Liver (tissue), 9 donors: ENCODE data around the gene TTC28. TPM values are rescaled to one million over a fixed set of nuclear protein-coding genes. Genes with fewer than 3 reads are reported as not detected.

ENCODE experiments used
- DNase-seq: peaks from one replicate; pipeline ENCODE4 v3.0.0-alpha.2; 2017; ENCODE audit warnings: low spot score
- H3K27ac ChIP-seq, 2 donors: one replicate each; pipeline ENCODE4 v1.7.0; 2013; ENCODE audit warnings: inconsistent platforms in 2 of 2, low read length in 2 of 2, control low read depth in 1 of 2, low read depth in 1 of 2, mild to moderate bottlenecking in 1 of 2
- H3K27me3 ChIP-seq, 4 donors: one replicate each; pipeline versions ENCODE4 v1.6.1 to v1.7.0; 2013; ENCODE audit warnings: low read length in 3 of 4, inconsistent platforms in 1 of 4, mild to moderate bottlenecking in 1 of 4, moderate library complexity in 1 of 4; ENCODE audit not compliant: control insufficient read depth in 4 of 4, insufficient read depth in 4 of 4
- H3K36me3 ChIP-seq, 4 donors: one replicate each; pipeline versions ENCODE4 v1.6.1 to v1.7.0; 2013; ENCODE audit warnings: low read length in 3 of 4, mild to moderate bottlenecking in 3 of 4, low read depth in 1 of 4, moderate library complexity in 1 of 4; ENCODE audit not compliant: control insufficient read depth in 4 of 4, insufficient read depth in 3 of 4
- H3K4me1 ChIP-seq, 4 donors: one replicate each; pipeline versions ENCODE4 v1.6.1 to v1.7.0; 2013; ENCODE audit warnings: low read length in 3 of 4, mild to moderate bottlenecking in 3 of 4, moderate library complexity in 1 of 4; ENCODE audit not compliant: control insufficient read depth in 4 of 4, insufficient read depth in 4 of 4
- H3K4me3 ChIP-seq, 3 donors: one replicate each; pipeline versions ENCODE4 v1.6.1 to v1.7.0; 2013; ENCODE audit warnings: low read length in 3 of 3, control low read depth in 1 of 3, low read depth in 1 of 3, mild to moderate bottlenecking in 1 of 3
- H3K9ac ChIP-seq, 2 donors: one replicate each; pipeline ENCODE4 v1.7.0; 2013; ENCODE audit warnings: low read length in 2 of 2, mild to moderate bottlenecking in 2 of 2, moderate library complexity in 2 of 2, control low read depth in 1 of 2, low read depth in 1 of 2
- H3K9me3 ChIP-seq, 4 donors: one replicate each; pipeline versions ENCODE4 v1.6.1 to v1.7.0; 2013; ENCODE audit warnings: low read length in 3 of 4; ENCODE audit not compliant: control insufficient read depth in 4 of 4
- EGR1 ChIP-seq, 2 donors: IDR thresholded peaks; 2 replicates each; pipeline ENCODE4 v1.6.1; 2016 to 2018; ENCODE audit warnings: antibody characterized with exemption in 2 of 2, low read depth in 2 of 2
- FOXA1 ChIP-seq: IDR thresholded peaks from 2 replicates; pipeline ENCODE4 v1.6.1; 2016; ENCODE audit warnings: antibody characterized with exemption
- FOXA2 ChIP-seq: IDR thresholded peaks from 2 replicates; pipeline ENCODE4 v1.6.1; 2016; ENCODE audit warnings: antibody characterized with exemption
- GABPA ChIP-seq, 2 donors: IDR thresholded peaks in 1 of 2; conservative IDR thresholded peaks in 1 of 2; 2 replicates each; pipeline ENCODE4 v1.6.1; 2016; ENCODE audit warnings: antibody characterized with exemption in 2 of 2, mild to moderate bottlenecking in 1 of 2, moderate library complexity in 1 of 2
- HNF4A ChIP-seq, 2 donors: conservative IDR thresholded peaks; 2 replicates each; pipeline ENCODE4 v1.6.1; 2016; ENCODE audit warnings: antibody characterized with exemption in 2 of 2, mild to moderate bottlenecking in 2 of 2
- HNF4G ChIP-seq: IDR thresholded peaks from 2 replicates; pipeline ENCODE4 v1.6.1; 2016; ENCODE audit warnings: antibody characterized with exemption
- JUND ChIP-seq, 2 donors: IDR thresholded peaks; 2 replicates each; pipeline ENCODE4 v1.6.1; 2016; ENCODE audit warnings: antibody characterized with exemption in 2 of 2
- MAX ChIP-seq: IDR thresholded peaks from 2 replicates; pipeline ENCODE4 v1.6.1; 2016; ENCODE audit warnings: antibody characterized with exemption
- NR2F2 ChIP-seq: IDR thresholded peaks from 2 replicates; pipeline ENCODE4 v1.6.1; 2016; ENCODE audit warnings: antibody characterized with exemption
- RAD21 ChIP-seq, 2 donors: IDR thresholded peaks; 2 replicates each; pipeline ENCODE4 v1.6.1; 2016; ENCODE audit warnings: antibody characterized with exemption in 2 of 2, mild to moderate bottlenecking in 2 of 2
- RXRA ChIP-seq, 2 donors: IDR thresholded peaks; 2 replicates each; pipeline ENCODE4 v1.6.1; 2017 to 2018; ENCODE audit warnings: antibody characterized with exemption in 2 of 2, mild to moderate bottlenecking in 1 of 2
- SP1 ChIP-seq: IDR thresholded peaks from 2 replicates; pipeline ENCODE4 v1.6.1; 2018; ENCODE audit warnings: antibody characterized with exemption, mild to moderate bottlenecking
- TAF1 ChIP-seq: conservative IDR thresholded peaks from 2 replicates; pipeline ENCODE4 v1.6.1; 2016; ENCODE audit warnings: antibody characterized with exemption, mild to moderate bottlenecking
- YY1 ChIP-seq: IDR thresholded peaks from 2 replicates; pipeline ENCODE4 v1.6.1; 2016; ENCODE audit warnings: antibody characterized with exemption, mild to moderate bottlenecking
- ZBTB33 ChIP-seq: IDR thresholded peaks from 2 replicates; pipeline ENCODE4 v1.6.1; 2016; ENCODE audit warnings: antibody characterized with exemption
- WGBS: extraction: QIAGEN DNeasy Blood & Tissue Kit; methylation state at CpG from one replicate; pipeline ENCODE4 v1.1.7; 2013; 5-methylcytosine and 5-hydroxymethylcytosine counted together
- polyA plus RNA-seq, 2 donors: library from polyadenylated mRNA; stranded (reverse) in 1 of 2; unstranded in 1 of 2; fragments of 200-250 nt in 1 of 2; fragments of >200 nt in 1 of 2; fragmentation: Nextera tagmentation in 1 of 2; extraction: Ambion mirVana in 1 of 2; gene quantifications; one replicate each; pipeline versions ENCODE4 v1.2.1 to v1.2.3, GENCODE V29; 2013 to 2015
- total RNA-seq, 2 donors: library from RNA; depleted of rRNA; stranded (reverse); fragments of >200 nt; gene quantifications; one replicate each; pipeline ENCODE4 v1.2.3, GENCODE V29; 2014
- TF ChIP-seq, protein P1 (sequence below): IDR thresholded peaks from 2 replicates; pipeline ENCODE4 v1.6.1; 2016; ENCODE audit warnings: antibody characterized with exemption, mild to moderate bottlenecking
- donor health status: healthy.
- donor health status: healthy.
- donor health status: healthy.
- donor health status: healthy.
- donor health status: healthy.

Gene TTC28
- total and polyA plus RNA-seq, 4 donors, result 4.2 to 19.4 (median 5.9) TPM

DNA sequence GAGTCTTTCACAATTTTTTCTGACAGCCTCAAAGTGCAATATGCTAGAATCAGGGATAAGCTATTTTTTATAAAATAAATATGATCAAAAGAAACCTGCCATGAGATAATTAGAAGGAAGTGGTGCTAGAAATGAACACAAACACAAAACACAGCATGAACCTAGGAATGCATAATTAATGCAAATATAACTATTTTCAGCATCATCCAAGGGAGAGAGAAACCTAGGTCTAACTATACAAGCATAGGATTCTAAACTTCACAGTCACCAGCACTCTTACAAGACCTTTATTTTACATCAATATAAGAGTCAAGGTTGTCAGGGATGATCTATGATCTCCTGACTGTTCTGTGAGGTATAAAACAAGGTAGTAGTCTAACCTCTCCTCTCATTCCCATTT, 29.2 kb downstream of the TTC28 start:
- Histone ChIP-seq H3K27ac (no peak overlapping the region), H3K9ac (no peak overlapping the region), H3K36me3 (peaks cover 0 to 3% (median 0%) of the 10 kb centered on the region in 4 donors), H3K4me1 (no peaks in the 10 kb centered on the region), H3K27me3 (no peaks in the 10 kb centered on the region), H3K4me3 (no peak overlapping the region), H3K9me3 (peaks cover 0 to 8% (median 0%) of the 10 kb centered on the region in 4 donors)
- DNase-seq, result no peak
- no peak for TF ChIP-seq HNF4G
- no peak for TF ChIP-seq FOXA2
- no peak for TF ChIP-seq MAX

GRCh38 chr22:28648792-28649191, 30.8 kb downstream of the TTC28 start:
- Histone ChIP-seq H3K4me3 (no peak overlapping the region), H3K9ac (no peak overlapping the region), H3K27ac (no peak overlapping the region), H3K4me1 (no peaks in the 10 kb centered on the region), H3K27me3 (no peaks in the 10 kb centered on the region), H3K36me3 (peaks cover 0 to 3% (median 0%) of the 10 kb centered on the region in 4 donors), H3K9me3 (peaks cover 0 to 8% (median 0%) of the 10 kb centered on the region in 4 donors)
- DNase-seq, result no peak
- 94% methylated on average over 4 of the region's 4 CpGs for WGBS
- TF ChIP-seq EGR1 (IDR thresholded peaks at IDR 0.05; ENCODE audit: low read depth in 2 of 2) (no peak), GABPA (IDR thresholded peaks at IDR 0.05 in 1 of 2, conservative IDR thresholded peaks at IDR 0.05 in 1 of 2) (no peak), NR2F2 (no peak), TAF1 (no peak), FOXA2 (no peak), YY1 (no peak), ZBTB33 (no peak), HNF4A (conservative IDR thresholded peaks at IDR 0.05) (no peak), RXRA (IDR thresholded peaks at IDR 0.05) (no peak), MAX (no peak), SP1 (no peak), RAD21 (IDR thresholded peaks at IDR 0.05) (no peak), JUND (IDR thresholded peaks at IDR 0.05) (no peak), HNF4G (no peak), FOXA1 (no peak)
- TF ChIP-seq, protein P1, sequence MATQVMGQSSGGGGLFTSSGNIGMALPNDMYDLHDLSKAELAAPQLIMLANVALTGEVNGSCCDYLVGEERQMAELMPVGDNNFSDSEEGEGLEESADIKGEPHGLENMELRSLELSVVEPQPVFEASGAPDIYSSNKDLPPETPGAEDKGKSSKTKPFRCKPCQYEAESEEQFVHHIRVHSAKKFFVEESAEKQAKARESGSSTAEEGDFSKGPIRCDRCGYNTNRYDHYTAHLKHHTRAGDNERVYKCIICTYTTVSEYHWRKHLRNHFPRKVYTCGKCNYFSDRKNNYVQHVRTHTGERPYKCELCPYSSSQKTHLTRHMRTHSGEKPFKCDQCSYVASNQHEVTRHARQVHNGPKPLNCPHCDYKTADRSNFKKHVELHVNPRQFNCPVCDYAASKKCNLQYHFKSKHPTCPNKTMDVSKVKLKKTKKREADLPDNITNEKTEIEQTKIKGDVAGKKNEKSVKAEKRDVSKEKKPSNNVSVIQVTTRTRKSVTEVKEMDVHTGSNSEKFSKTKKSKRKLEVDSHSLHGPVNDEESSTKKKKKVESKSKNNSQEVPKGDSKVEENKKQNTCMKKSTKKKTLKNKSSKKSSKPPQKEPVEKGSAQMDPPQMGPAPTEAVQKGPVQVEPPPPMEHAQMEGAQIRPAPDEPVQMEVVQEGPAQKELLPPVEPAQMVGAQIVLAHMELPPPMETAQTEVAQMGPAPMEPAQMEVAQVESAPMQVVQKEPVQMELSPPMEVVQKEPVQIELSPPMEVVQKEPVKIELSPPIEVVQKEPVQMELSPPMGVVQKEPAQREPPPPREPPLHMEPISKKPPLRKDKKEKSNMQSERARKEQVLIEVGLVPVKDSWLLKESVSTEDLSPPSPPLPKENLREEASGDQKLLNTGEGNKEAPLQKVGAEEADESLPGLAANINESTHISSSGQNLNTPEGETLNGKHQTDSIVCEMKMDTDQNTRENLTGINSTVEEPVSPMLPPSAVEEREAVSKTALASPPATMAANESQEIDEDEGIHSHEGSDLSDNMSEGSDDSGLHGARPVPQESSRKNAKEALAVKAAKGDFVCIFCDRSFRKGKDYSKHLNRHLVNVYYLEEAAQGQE, result no peak
